GM12874 (cell line): Measurements from ENCODE around the gene ALG1.

Source experiments
- CTCF ChIP-seq: IDR thresholded peaks from 2 replicates; pipeline ENCODE4 v1.5.1; 2011; ENCODE audit warnings: low read depth, mild to moderate bottlenecking, control low read depth, low read length, moderate library complexity; ENCODE audit not compliant: insufficient read depth

ALG1 gene

GRCh38 chr16:5036228-5037156 lies 35.2 kb upstream of the ALG1 start:
- no peak for TF ChIP-seq CTCF

GRCh38 chr16:5040451-5040850 lies 31.2 kb upstream of the ALG1 start:
- no peak for TF ChIP-seq CTCF

GRCh38 chr16:5041600-5042133 lies 30.0 kb upstream of the ALG1 start:
- TF ChIP-seq CTCF, result no peak

- TF ChIP-seq CTCF, result no peak
Measured at GRCh38 chr16:5042574-5043171, 29.0 kb upstream of the ALG1 start.

GRCh38 chr16:5044011-5044540 lies 27.6 kb upstream of the ALG1 start:
- TF ChIP-seq CTCF, result no peak

- TF ChIP-seq CTCF, result no peak
Measured at GRCh38 chr16:5045499-5046115, 26.0 kb upstream of the ALG1 start.

- no peak for TF ChIP-seq CTCF
Measured at GRCh38 chr16:5046914-5047313, 24.7 kb upstream of the ALG1 start.
